Astrocyte (in vitro differentiated cells and primary cell): ENCODE data around the gene LPCAT3.

Experiments
- CTCF ChIP-seq: IDR thresholded peaks from 2 replicates; pipeline ENCODE4 v1.5.1; 2011; ENCODE audit warnings: low read depth, mild to moderate bottlenecking, inconsistent platforms, low read length, moderate library complexity; ENCODE audit not compliant: insufficient read depth
- EZH2 ChIP-seq: IDR thresholded peaks from 2 replicates; pipeline ENCODE4 v1.6.1; 2012; ENCODE audit warnings: mild to moderate bottlenecking, low read length, inconsistent platforms; ENCODE audit not compliant: insufficient read depth

GRCh38 chr12:7015555-7016370 lies 2.5 kb downstream of the LPCAT3 start:
- TF ChIP-seq CTCF = no peak
- no peak for TF ChIP-seq EZH2
